Measurements from ENCODE around the gene NACC2.
"Not testable (repeated sequence)": the region's sequence is repeated elsewhere in the genome, so short reads cannot be mapped to it uniquely, and the experiment has no call there.

Gene NACC2

DNA sequence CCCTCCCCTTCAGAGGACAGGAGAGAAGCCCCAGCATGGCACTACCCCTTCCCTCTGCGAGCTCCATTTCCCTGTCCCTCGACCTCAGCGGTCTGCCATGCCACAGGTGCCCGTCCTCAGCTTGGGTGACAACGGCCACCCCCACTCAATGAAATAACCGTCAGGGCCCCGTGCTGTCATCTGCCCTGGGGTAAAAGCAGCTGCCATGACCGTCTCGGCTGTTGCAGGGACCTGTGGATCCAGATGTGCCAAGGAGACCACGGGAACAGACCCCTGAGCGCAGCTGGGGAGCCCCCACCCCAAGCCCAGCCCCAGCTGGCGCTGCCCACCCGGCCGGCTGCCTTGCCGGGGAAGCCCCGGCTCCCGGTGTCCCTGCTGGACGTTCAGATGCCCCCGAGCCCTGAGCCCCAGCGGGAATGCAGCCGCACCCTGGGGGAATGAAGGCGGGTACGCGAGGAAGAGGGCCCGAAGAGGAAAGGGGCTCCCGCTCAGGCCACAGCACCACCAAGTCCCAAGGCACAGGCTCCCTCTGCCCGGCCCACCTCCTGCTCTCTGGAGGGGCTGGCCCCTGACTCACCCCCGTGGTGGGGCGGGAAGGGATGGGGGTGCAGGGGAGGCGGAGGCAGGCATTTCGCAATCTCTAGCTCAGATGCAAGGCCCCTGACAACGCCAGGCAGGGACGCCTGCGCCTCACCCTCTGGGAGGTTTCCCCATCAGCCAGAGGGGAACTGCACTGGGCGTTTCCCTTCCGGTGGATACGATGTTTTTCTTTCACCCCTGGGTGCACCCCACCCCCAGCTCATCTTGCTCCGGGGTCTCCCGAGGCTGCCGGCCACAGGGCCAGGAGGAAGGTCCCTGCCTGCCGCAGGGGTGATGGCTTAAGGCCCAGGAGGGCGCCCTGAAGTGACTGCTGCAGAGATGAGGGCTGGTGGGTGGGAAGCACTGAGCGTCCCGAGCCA is 49.2 kb downstream of the NACC2 start:
- TF ChIP-seq GATA1 (IDR thresholded peaks at IDR 0.05; ENCODE audit: low read depth, low read length) (no peak), POLR2A (IDR thresholded peaks at IDR 0.05; ENCODE audit: low read length) (no peak)
- DNase-seq: no peak

DNA sequence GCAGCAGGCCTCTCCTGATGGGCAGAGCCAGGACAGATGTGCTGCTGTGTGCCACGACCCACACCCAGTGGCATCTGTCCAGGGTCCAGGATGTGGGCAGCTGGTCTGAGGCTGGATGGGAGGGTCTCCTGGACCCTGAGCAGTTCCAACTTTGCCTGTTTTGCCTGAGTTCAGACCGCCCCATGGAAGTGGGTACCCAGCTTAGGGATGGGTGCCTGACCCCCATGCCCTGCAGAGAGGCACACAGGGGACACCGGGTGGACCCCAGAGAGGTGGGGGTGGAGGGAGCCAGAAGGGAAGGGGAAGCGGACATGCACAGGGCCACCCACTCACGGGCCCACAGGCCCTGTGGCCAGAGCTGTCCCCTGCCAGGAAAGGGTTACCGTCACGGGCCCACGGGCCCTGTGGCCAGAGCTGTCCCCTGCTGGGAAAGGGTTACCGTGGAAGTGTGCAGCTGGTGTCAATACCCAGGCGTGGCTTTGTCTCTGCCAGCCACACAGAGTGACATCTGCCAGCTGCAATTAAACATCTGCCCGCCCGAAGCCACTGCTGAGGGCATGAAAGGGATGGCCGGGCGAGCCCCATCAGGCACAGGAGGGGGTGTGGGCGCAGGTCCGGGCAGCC is 50.0 kb downstream of the NACC2 start:
- DNase-seq: no peak
- TF ChIP-seq GATA1 (IDR thresholded peaks at IDR 0.05; ENCODE audit: low read depth, low read length) (no peak), POLR2A (IDR thresholded peaks at IDR 0.05; ENCODE audit: low read length) (no peak)

DNA sequence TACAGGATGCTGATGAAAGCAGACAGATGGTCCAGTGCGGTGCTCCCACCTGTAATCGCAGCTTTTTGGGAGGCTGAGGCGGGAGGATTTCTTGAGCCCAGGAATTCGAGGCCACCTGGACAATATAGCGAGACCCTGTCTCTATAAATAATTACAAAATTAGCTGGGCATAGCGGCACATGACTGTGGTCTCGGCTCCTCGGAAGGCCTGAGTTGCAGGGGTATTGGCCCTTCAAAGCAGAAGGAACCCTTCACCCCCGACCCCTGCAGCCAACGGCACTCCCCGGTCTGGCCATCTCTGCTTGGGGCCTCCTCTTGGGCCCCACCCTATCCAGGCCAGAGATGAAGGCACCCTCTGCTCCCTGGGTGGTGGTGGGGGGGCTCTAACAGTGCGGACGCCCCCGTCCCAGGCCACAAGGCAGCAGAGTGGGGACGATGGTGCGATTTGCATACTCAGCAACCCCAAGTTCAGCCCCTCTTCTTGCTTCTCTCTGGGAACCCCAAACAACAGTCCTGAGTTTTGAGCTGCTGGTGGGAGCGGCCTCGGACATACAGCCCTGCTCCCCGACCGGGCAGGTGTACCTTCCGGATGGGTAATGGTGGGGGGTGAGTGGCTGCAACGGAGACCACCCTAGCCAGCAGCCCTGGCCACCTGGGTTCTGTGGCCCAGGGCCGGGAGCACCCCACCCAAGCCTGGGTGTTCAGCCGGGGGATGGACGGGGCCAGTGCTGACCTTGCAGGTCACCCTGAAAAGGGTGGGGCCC is 50.7 kb downstream of the NACC2 start:
- TF ChIP-seq GATA1 (IDR thresholded peaks at IDR 0.05; ENCODE audit: low read depth, low read length) (no peak), POLR2A (IDR thresholded peaks at IDR 0.05; ENCODE audit: low read length) (no peak)
- DNase-seq: no peak

DNA sequence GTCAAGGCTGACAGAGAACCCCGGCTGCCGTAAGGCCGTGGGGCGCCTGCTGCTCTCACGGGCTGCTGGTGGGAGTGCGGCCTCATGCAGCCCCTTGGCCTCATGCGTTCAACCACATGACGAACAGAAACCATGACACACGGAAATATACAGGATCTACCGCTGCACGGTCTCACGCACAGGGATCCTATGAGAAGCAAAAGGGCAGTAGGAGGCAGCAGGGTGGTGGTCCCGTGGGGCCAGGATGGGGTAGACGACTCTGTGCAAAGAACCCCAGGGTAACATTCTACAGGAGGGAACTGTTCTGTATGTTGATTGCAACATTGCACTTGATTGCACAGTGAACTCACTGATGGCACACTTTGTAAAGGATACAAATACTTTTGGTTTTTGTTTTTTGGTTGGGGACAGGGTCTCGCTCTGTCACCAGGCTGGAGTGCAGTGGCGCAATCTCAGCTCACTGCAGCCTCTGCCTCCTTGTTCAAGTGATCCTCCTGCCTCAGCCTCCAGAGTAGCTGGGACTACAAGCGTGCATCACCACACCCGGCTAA is 51.6 kb downstream of the NACC2 start:
- TF ChIP-seq GATA1 (IDR thresholded peaks at IDR 0.05; ENCODE audit: low read depth, low read length) (no peak), POLR2A (IDR thresholded peaks at IDR 0.05; ENCODE audit: low read length) (no peak)
- DNase-seq: no peak

DNA sequence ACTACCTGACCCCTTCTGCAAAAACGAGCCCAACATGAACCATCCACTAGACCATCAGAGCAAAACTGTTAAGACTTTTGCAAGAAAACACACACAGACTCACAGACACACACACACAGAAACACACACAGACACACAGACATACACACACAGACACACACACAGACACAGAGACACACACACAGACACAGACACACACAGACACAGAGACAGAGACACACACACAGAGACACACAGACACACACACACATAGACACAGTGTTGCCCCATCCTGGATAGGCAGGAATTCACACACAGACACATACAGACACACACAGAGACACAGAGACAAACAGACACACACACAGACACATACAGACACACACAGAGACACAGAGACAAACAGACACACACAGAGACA is 52.5 kb downstream of the NACC2 start:
- TF ChIP-seq GATA1 (IDR thresholded peaks at IDR 0.05; ENCODE audit: low read depth, low read length): no peak
- TF ChIP-seq POLR2A (IDR thresholded peaks at IDR 0.05; ENCODE audit: low read length): no peak
- no peak for DNase-seq

DNA sequence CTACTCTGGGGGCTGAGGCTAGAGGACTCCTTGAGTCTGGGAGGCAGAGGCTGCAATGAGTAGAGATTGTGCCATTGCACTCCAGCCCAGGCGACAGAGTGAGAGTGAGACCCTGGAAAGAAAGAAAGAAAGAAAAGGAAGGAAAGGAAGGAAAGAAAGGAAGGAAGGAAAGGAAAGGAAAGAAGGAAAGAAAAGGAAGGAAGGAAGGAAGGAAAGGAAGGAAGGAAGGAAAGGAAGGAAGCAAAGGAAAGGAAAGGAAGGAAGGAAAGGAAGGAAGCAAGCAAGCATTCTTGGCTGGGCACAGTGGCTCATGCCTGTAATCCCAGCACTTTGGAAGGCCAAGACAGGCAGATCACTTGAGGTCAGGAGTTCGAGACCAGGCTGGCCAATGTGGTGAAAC is 54.2 kb downstream of the NACC2 start:
- DNase-seq: not testable (repeated sequence)

DNA sequence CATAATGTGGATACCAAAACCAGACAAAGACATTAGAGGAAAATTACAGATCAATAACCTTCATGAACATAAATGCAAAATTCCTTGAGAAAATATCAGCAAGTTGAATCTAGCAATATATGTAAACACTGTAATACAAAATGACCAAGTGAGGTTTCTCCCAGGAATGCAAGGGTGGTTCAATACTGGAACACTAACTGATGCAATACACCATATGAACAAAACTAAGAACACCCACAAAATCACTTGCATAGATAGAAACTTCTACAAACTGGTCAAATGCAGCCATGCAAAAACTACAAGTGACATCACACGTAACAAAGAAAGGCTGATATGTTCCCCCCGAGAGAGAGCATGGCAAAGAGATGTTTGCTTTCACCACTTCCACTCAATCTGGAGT is 55.6 kb downstream of the NACC2 start:
- TF ChIP-seq POLR2A (IDR thresholded peaks at IDR 0.05; ENCODE audit: low read length) (no peak), GATA1 (IDR thresholded peaks at IDR 0.05; ENCODE audit: low read depth, low read length) (no peak)
- no peak for DNase-seq

DNA sequence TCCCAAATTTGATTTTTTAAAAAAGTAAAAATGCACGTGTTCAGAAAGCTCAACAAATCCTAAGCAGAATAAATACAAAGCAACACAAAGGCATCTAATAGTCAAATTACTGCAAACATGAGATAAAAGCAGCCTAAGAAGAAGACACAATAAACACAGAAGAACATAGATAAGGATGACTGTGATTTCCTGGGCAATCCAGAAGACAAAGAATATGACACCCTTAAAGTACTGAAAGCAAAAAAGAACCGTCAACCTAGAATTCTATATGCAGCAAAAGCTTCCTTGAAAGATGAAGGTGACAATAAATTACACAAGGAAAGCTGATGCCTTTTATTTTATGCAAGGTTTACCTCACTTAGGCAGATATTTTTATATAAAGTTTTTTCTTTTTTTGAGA is 58.2 kb downstream of the NACC2 start:
- TF ChIP-seq GATA1 (IDR thresholded peaks at IDR 0.05; ENCODE audit: low read depth, low read length) (no peak), POLR2A (IDR thresholded peaks at IDR 0.05; ENCODE audit: low read length) (no peak)

DNA sequence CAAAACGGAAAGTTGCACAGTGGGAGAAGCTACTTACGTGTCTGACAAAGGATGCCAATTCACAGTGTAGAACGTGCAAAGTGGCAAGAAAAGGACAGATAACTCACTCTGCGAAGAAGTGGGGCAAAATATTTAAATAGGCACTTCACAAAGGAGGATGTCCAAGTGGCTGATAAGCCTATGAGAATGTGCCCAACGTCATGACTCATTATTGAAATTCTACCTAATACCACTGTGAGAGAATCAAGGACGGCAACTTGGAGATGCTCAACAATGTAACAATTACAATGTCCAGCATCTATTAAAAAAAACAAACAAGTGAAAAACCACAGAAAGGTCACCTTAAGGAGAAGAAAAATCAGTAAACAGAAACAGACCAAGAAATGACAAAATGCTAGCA is 59.0 kb downstream of the NACC2 start:
- TF ChIP-seq GATA1 (IDR thresholded peaks at IDR 0.05; ENCODE audit: low read depth, low read length) (no peak), POLR2A (IDR thresholded peaks at IDR 0.05; ENCODE audit: low read length) (no peak)
- DNase-seq: no peak

More for the DNA sequence above, 58.2 kb downstream of the NACC2 start:
- DNase-seq: no peak

DNA sequence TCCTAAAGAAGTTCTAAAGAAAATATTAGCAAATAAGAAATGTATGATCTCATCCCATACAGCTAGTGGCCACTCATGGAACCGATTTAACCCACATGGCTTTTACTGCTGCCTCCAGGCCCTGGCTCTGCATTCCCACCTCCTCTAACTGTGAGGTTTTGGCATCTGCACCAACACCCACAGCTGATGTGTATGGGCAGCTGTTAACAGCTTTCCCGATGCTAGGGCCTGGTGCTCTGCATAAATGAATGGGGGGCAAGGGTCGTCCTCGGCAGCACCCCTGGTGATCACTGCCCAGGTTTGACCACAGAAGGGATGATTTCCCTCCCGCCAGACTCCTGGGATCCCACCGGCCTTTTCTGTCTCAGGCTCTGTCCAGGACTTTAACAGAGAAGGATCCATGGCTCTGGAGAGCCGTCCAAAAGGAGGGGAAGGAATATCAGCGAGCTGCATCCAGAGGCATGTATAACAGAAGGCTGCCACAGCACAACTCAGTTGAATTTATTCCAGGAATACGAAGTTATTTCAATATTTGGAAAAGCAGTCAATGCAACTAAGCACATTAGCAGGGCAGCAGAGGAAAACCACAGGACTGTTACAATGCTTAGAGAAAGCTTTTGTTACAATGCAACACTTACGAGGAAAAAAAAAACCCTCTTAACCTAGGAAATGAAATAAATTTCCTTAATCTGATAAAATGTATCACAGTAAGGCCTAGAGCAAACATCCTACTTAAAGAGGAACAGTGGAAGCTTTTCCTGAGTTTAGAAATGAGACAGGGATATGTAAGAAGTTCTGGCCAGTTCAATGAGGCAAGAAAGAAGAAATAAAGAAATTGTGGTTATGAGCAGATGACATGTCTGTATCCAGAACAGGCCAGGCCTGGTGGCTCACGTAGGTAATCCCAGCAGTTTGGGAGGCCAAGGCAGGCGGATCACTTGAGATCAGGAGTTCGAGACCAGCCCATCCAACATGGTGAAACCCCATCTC is 63.1 kb downstream of the NACC2 start:
- DNase-seq: no peak
- TF ChIP-seq POLR2A (IDR thresholded peaks at IDR 0.05; ENCODE audit: low read length) (no peak), GATA1 (IDR thresholded peaks at IDR 0.05; ENCODE audit: low read depth, low read length) (no peak)

DNA sequence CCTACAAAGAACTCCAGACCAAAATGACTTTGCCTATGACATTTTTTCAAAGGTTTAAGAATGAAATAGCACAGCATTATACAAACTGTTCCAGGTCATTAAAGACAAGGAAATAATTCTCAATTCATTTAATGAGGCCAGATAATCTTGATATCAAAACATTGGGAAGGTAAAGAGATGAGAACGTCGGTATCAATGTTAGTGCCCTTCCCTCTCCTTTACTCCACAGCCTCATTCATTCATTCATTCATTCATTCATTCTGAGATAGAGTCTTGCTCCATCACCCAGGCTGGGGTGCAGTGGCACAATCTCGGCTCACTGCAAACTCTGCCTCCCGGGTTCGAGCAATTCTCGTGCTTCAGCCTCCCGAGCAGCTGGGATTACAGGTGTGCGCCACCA is 64.0 kb downstream of the NACC2 start:
- no peak for TF ChIP-seq GATA1 (IDR thresholded peaks at IDR 0.05; ENCODE audit: low read depth, low read length)
- TF ChIP-seq POLR2A (IDR thresholded peaks at IDR 0.05; ENCODE audit: low read length): no peak

DNA sequence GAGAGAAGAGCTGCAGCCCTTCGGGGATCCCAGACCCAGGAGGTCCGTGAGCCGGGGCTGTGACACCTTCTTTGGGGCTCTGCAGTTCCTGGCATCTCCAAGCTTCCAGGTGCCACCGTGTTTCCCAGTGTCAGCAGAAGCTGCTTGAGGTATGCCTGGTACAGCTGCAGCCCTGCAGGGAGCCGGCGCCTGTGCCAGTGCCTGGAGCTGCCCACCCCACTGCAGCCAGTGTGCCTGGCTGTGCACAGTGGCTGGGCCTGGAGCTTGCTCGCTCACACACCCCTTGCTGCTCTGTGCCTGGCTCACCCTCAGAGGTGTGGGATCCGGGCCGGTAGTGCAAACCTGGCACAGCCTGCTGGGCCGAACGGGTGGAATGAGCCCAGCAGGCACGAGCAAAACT is 65.5 kb downstream of the NACC2 start:
- TF ChIP-seq POLR2A (IDR thresholded peaks at IDR 0.05; ENCODE audit: low read length): no peak
- no peak for TF ChIP-seq GATA1 (IDR thresholded peaks at IDR 0.05; ENCODE audit: low read depth, low read length)
- DNase-seq: no peak

More for the DNA sequence above, 64.0 kb downstream of the NACC2 start:
- DNase-seq: no peak

Data from erythroblast (primary cell).